ENCODE results near the gene KIF1B.

GRCh38 chr1:10424651-10425050, 214.3 kb downstream of the KIF1B start:
- no peak for TF ChIP-seq CTCF (conservative IDR thresholded peaks at IDR 0.05; ENCODE audit: low read depth in 2 of 2)
- no peak for TF ChIP-seq EZH2phosphoT487 (IDR thresholded peaks at IDR 0.05; ENCODE audit: unreplicated experiment)
- TF ChIP-seq JUNB (IDR thresholded peaks at IDR 0.05; ENCODE audit: unreplicated experiment) = no peak
- no peak for TF ChIP-seq EZH2 (IDR thresholded peaks at IDR 0.05; ENCODE audit: low read depth, unreplicated experiment)
- TF ChIP-seq REST (IDR thresholded peaks at IDR 0.05; ENCODE audit: unreplicated experiment) = no peak
- TF ChIP-seq POLR2AphosphoS5 (IDR thresholded peaks at IDR 0.05; ENCODE audit: low read depth) = no peak
- no peak for TF ChIP-seq ZNF114 (CRISPR knock-in tag; IDR thresholded peaks at IDR 0.05)
- TF ChIP-seq CREB1 (CRISPR knock-in tag; IDR thresholded peaks at IDR 0.05; ENCODE audit: low read depth) = no peak
- no peak for TF ChIP-seq ETS1 (IDR thresholded peaks at IDR 0.05)
- TF ChIP-seq STAT1 (IDR thresholded peaks at IDR 0.05; ENCODE audit: unreplicated experiment) = no peak
- no peak for TF ChIP-seq NANOG (IDR thresholded peaks at IDR 0.05; ENCODE audit: borderline replicate concordance)
- TF ChIP-seq ZNF331 (CRISPR knock-in tag; IDR thresholded peaks at IDR 0.05; ENCODE audit: low read depth) = no peak
- no peak for TF ChIP-seq ZNF462 (CRISPR knock-in tag; IDR thresholded peaks at IDR 0.05)
